Activated naive CD8-positive, alpha-beta T cell treated with anti-CD3 and anti-CD28 coated beads, Interleukin-2, amount 50 U/mL, for 24 hours (primary cell): ENCODE data around the gene HNRNPA1.
"Not testable (repeated sequence)": the region's sequence is repeated elsewhere in the genome, so short reads cannot be mapped to it uniquely, and the experiment has no call there.

Experiments used
- ATAC-seq: fragments of 150-1000 bp; cut with Tn5 transposase; one replicate; pipeline ENCODE4 v1.10.0; 2021
- DNase-seq: peaks from one replicate; pipeline ENCODE4 v3.0.0; 2021
- H3K27ac Mint-ChIP-seq: one replicate; pipeline ENCODE4 v1.8.0; 2021; ENCODE audit warnings: mild to moderate bottlenecking, mixed read lengths
- H3K27me3 Mint-ChIP-seq: one replicate; pipeline ENCODE4 v1.8.0; 2021; ENCODE audit warnings: mixed read lengths
- H3K36me3 Mint-ChIP-seq: one replicate; pipeline ENCODE4 v1.8.0; 2021; ENCODE audit warnings: low read depth, mixed read lengths
- H3K4me1 Mint-ChIP-seq: one replicate; pipeline ENCODE4 v1.8.0; 2021; ENCODE audit warnings: mixed read lengths
- H3K4me3 Mint-ChIP-seq: one replicate; pipeline ENCODE4 v1.8.0; 2021; ENCODE audit warnings: mild to moderate bottlenecking, moderate library complexity, mixed read lengths
- H3K9me3 Mint-ChIP-seq: one replicate; pipeline ENCODE4 v1.8.0; 2021; ENCODE audit warnings: mixed read lengths

The HNRNPA1 gene

GRCh38 chr12:54284070-54284780, 3.7 kb downstream of the HNRNPA1 start:
- DNase-seq, H3K9me3 Mint-ChIP-seq, H3K4me3 Mint-ChIP-seq, H3K36me3 Mint-ChIP-seq, H3K27ac Mint-ChIP-seq, H3K27me3 Mint-ChIP-seq, ATAC-seq: not testable (repeated sequence)
- H3K4me1 Mint-ChIP-seq, result peaks cover 49% of the 10 kb centered on the region

- ATAC-seq (no peak), DNase-seq (no peak)
- Mint-ChIP-seq H3K27me3 (no peaks in the 10 kb centered on the region), H3K4me3 (no peak overlapping the region), H3K36me3 (no peaks in the 10 kb centered on the region), H3K4me1 (peaks cover 49% of the 10 kb centered on the region), H3K9me3 (no peaks in the 10 kb centered on the region), H3K27ac (peak overlapping the region; percentile 79)
These were observed 4.9 kb downstream of the HNRNPA1 start for GRCh38 chr12:54285150-54286041.

- Mint-ChIP-seq H3K4me1 (peaks cover 49% of the 10 kb centered on the region), H3K9me3 (no peaks in the 10 kb centered on the region), H3K4me3 (no peak overlapping the region), H3K27me3 (no peaks in the 10 kb centered on the region), H3K36me3 (no peaks in the 10 kb centered on the region), H3K27ac (peak overlapping the region; percentile 79)
- ATAC-seq, result no peak
- DNase-seq, result peak; percentile 17
These were observed 5.8 kb downstream of the HNRNPA1 start for GRCh38 chr12:54286042-54287030.

- no peaks in the 10 kb centered on the region for H3K27me3 Mint-ChIP-seq
- ATAC-seq (no peak), DNase-seq (peak; percentile 20)
- no peak overlapping the region for H3K4me3 Mint-ChIP-seq
- no peaks in the 10 kb centered on the region for H3K36me3 Mint-ChIP-seq
- peak overlapping the region; percentile 63 for H3K27ac Mint-ChIP-seq
- H3K9me3 Mint-ChIP-seq, result no peaks in the 10 kb centered on the region
- peaks cover 40% of the 10 kb centered on the region for H3K4me1 Mint-ChIP-seq
These were observed 7.0 kb downstream of the HNRNPA1 start for GRCh38 chr12:54287261-54288157.

GRCh38 chr12:54292083-54292930, 11.8 kb downstream of the HNRNPA1 start:
- no peaks in the 10 kb centered on the region for H3K4me1 Mint-ChIP-seq
- H3K36me3 Mint-ChIP-seq, result no peaks in the 10 kb centered on the region
- ATAC-seq, result no peak
- no peaks in the 10 kb centered on the region for H3K9me3 Mint-ChIP-seq
- DNase-seq, result no peak
- no peak overlapping the region for H3K27ac Mint-ChIP-seq
- no peak overlapping the region for H3K4me3 Mint-ChIP-seq
- H3K27me3 Mint-ChIP-seq, result peaks cover 2% of the 10 kb centered on the region

GRCh38 chr12:54292931-54293241, 12.4 kb downstream of the HNRNPA1 start:
- Mint-ChIP-seq H3K9me3 (no peaks in the 10 kb centered on the region), H3K27ac (no peak overlapping the region), H3K4me3 (no peak overlapping the region), H3K27me3 (peaks cover 4% of the 10 kb centered on the region), H3K4me1 (peaks cover 3% of the 10 kb centered on the region), H3K36me3 (no peaks in the 10 kb centered on the region)
- no peak for DNase-seq
- no peak for ATAC-seq

- peaks cover 12% of the 10 kb centered on the region for H3K27me3 Mint-ChIP-seq
- no peak overlapping the region for H3K27ac Mint-ChIP-seq
- DNase-seq (peak; percentile 78), ATAC-seq (peak; percentile 58)
- H3K36me3 Mint-ChIP-seq, result no peaks in the 10 kb centered on the region
- H3K9me3 Mint-ChIP-seq, result no peaks in the 10 kb centered on the region
- no peak overlapping the region for H3K4me3 Mint-ChIP-seq
- H3K4me1 Mint-ChIP-seq, result peaks cover 5% of the 10 kb centered on the region
These were observed 13.8 kb downstream of the HNRNPA1 start for GRCh38 chr12:54294152-54294952.

- H3K27me3 Mint-ChIP-seq, result peaks cover 19% of the 10 kb centered on the region
- H3K36me3 Mint-ChIP-seq, result no peaks in the 10 kb centered on the region
- no peaks in the 10 kb centered on the region for H3K9me3 Mint-ChIP-seq
- no peak overlapping the region for H3K4me3 Mint-ChIP-seq
- no peak for ATAC-seq
- peaks cover 7% of the 10 kb centered on the region for H3K4me1 Mint-ChIP-seq
- DNase-seq, result no peak
- no peak overlapping the region for H3K27ac Mint-ChIP-seq
These were observed 14.5 kb downstream of the HNRNPA1 start for GRCh38 chr12:54294953-54295566.

GRCh38 chr12:54296393-54297099, 16.0 kb downstream of the HNRNPA1 start:
- Mint-ChIP-seq H3K27ac (no peak overlapping the region), H3K9me3 (no peaks in the 10 kb centered on the region), H3K27me3 (peaks cover 32% of the 10 kb centered on the region)

GRCh38 chr12:54298904-54299303, 18.4 kb downstream of the HNRNPA1 start:
- DNase-seq (no peak), ATAC-seq (no peak)
- peaks cover 50% of the 10 kb centered on the region for H3K27me3 Mint-ChIP-seq
- H3K4me1 Mint-ChIP-seq, result peaks cover 13% of the 10 kb centered on the region
- H3K36me3 Mint-ChIP-seq, result no peaks in the 10 kb centered on the region
- H3K9me3 Mint-ChIP-seq, result no peaks in the 10 kb centered on the region
- no peak overlapping the region for H3K27ac Mint-ChIP-seq
- no peak overlapping the region for H3K4me3 Mint-ChIP-seq

More at GRCh38 chr12:54296393-54297099, 16.0 kb downstream of the HNRNPA1 start:
- Mint-ChIP-seq H3K4me3 (no peak overlapping the region), H3K36me3 (no peaks in the 10 kb centered on the region), H3K4me1 (peaks cover 13% of the 10 kb centered on the region)
- DNase-seq, result no peak
- no peak for ATAC-seq

GRCh38 chr12:54299515-54300224, 19.1 kb downstream of the HNRNPA1 start:
- Mint-ChIP-seq H3K27me3 (peaks cover 52% of the 10 kb centered on the region), H3K36me3 (no peaks in the 10 kb centered on the region), H3K4me3 (no peak overlapping the region), H3K9me3 (no peaks in the 10 kb centered on the region), H3K27ac (no peak overlapping the region), H3K4me1 (peaks cover 18% of the 10 kb centered on the region)
- ATAC-seq (no peak), DNase-seq (no peak)
